ENCODE data around the gene GRWD1.

- TF ChIP-seq CTCF (conservative IDR thresholded peaks at IDR 0.05; ENCODE audit: low read depth, low read length) (no peak), POLR2A (IDR thresholded peaks at IDR 0.05; ENCODE audit: low read depth, low read length) (no peak), USF2 (IDR thresholded peaks at IDR 0.05; ENCODE audit: low read depth, low read length) (no peak), BHLHE40 (IDR thresholded peaks at IDR 0.05; ENCODE audit: low read depth, low read length) (no peak), MAFK (IDR thresholded peaks at IDR 0.05; ENCODE audit: low read depth, low read length) (no peak), RCOR1 (IDR thresholded peaks at IDR 0.05; ENCODE audit: insufficient replicate concordance, low read length) (no peak), NFE2L2 (IDR thresholded peaks at IDR 0.05; ENCODE audit: low read depth, low read length) (no peak), MXI1 (IDR thresholded peaks at IDR 0.05; ENCODE audit: borderline replicate concordance, low read depth, low read length) (no peak)
These were observed 32.8 kb downstream of the GRWD1 start for GRCh38 chr19:48478339-48479256.
